GM20000 (cell line): ENCODE results near the gene FNBP1L.
"Not testable (repeated sequence)": the region's sequence is repeated elsewhere in the genome, so short reads cannot be mapped to it uniquely, and the experiment has no call there.

Experiments used
- DNase-seq: peaks from one replicate; pipeline ENCODE4 v3.0.0; 2012; ENCODE audit warnings: low spot score
- TF ChIP-seq, protein P1 (sequence below): IDR thresholded peaks from 2 replicates; pipeline ENCODE4 v1.5.1; 2012; ENCODE audit warnings: mild to moderate bottlenecking, control low read depth; ENCODE audit errors: extremely low read depth, missing control alignments

The FNBP1L gene

DNA sequence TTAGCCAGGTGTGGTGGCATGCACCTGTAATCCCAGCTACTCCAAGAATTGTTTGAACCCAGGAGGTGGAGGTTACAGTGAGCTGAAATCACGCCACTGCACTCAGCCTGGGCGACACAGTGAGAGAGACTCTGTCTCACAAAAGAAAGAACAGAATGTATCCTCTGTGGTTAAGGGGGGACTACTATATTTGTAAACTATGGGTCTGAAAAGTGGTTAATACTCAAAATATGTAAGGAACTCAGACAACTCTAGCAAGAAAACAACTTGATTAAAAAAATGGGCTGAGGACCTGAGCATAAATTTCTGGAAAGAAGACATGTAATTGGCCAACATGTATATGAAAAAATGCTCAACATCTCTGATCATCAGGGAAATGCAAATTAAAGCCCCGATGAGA, 11.2 kb downstream of the FNBP1L start:
- TF ChIP-seq, protein P1, sequence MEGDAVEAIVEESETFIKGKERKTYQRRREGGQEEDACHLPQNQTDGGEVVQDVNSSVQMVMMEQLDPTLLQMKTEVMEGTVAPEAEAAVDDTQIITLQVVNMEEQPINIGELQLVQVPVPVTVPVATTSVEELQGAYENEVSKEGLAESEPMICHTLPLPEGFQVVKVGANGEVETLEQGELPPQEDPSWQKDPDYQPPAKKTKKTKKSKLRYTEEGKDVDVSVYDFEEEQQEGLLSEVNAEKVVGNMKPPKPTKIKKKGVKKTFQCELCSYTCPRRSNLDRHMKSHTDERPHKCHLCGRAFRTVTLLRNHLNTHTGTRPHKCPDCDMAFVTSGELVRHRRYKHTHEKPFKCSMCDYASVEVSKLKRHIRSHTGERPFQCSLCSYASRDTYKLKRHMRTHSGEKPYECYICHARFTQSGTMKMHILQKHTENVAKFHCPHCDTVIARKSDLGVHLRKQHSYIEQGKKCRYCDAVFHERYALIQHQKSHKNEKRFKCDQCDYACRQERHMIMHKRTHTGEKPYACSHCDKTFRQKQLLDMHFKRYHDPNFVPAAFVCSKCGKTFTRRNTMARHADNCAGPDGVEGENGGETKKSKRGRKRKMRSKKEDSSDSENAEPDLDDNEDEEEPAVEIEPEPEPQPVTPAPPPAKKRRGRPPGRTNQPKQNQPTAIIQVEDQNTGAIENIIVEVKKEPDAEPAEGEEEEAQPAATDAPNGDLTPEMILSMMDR = no peak
- DNase-seq = no peak

DNA sequence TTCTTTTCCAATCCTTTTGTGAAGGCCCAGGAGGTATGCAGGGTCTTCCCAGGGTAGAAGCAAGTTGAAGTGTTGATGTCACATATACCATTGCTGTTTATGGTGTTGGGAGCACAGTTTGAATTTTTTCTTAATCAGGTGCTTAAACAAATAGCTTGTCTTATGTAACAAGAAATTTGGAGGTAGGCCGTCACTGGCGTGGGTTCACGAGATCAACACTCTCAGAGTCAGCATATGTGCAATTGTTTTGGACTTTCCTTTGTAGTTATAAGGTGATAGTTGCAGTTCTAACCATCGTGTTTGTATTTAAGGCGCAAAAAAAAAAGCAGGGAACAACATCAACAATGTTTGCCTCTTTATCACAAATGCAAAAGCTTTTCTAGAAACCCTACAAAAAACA, 13.3 kb downstream of the FNBP1L start:
- TF ChIP-seq, protein P1 = no peak
- DNase-seq = no peak

DNA sequence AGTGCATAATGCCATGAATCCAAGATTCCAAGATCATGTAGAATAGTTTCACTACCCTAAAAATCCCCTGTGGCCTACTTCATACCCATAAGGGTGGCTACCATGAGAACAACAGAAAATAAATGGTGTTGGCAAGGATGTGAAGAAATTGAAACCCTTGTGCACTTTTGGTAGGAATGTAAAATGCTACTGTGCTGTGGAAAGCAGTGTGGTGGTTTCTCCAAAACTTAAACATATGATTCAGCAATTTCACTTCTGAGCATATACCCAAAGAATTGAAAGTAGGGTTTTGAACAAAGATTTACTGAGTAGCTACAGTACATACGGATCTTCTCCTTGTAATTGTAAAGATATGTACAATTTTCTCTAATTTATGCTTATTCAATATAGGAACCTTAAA, 16.0 kb downstream of the FNBP1L start:
- no peak for DNase-seq
- TF ChIP-seq, protein P1 = no peak

DNA sequence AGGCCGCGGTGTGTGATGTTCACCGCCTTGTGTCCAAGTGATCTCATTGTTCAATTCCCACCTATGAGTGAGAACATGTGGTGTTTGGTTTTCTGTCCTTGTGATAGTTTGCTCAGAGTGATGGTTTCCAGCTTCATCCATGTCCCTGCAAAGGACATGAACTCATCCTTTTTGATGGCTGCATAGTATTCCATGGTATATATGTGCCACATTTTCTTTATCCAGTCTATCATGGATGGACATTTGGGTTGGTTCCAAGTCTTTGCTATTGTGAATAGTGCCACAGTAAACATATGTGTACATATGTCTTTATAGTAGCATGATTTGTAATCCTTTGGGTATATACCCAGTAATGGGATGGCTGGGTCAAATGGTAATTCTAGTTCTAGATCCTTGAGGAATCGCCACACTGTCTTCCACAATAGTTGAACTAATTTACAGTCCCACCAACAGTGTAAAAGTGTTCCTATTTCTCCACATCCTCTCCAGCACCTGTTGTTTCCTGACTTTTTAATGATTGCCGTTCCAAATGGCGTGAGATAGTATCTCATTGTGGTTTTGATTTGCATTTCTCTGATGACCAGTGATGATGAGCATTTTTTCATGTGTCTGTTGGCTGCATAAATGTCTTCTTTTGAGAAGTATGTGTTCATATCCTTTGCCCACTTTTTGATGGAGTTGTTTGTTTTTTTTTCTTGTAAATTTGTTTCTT, 17.6 kb downstream of the FNBP1L start:
- not testable (repeated sequence) for DNase-seq

DNA sequence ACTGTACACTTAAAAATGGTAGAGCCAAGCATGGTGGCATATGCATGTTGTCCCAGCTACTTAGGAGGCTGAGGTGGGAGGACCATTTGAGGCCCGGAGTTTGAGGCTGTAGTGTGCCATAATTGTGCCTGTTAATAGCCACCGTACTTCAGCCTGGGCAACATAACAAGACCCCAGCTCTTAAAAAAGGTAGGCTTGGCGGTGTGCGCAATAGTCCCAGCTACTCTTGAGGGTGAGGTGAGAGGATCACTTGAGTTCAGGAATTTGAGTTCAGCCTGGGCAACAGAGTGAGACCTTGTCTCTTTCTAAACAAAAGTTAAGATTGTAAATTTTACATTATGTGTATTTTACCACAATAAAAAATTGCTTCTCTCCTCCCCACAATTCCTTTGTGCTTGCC, 19.7 kb downstream of the FNBP1L start:
- TF ChIP-seq, protein P1 = no peak
- no peak for DNase-seq

DNA sequence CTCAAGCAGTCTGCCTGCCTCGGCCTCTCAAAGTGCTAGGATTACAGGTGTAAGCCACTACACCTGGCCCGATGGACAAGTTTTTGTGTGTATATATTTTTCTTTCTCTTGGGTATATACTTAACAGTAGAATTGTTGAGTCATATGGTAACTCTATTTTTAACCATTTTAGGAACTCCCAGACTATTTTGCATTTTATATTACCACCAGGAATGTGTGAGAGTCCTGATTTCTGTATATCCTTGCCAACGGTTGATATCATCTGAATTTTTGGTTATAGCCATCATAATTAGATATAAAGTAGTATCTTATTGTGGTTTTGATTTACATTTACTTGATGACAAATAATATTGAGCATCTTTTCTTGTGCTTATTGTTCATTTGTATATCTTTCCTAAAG, 20.7 kb downstream of the FNBP1L start:
- no peak for DNase-seq
- TF ChIP-seq, protein P1 = no peak

DNA sequence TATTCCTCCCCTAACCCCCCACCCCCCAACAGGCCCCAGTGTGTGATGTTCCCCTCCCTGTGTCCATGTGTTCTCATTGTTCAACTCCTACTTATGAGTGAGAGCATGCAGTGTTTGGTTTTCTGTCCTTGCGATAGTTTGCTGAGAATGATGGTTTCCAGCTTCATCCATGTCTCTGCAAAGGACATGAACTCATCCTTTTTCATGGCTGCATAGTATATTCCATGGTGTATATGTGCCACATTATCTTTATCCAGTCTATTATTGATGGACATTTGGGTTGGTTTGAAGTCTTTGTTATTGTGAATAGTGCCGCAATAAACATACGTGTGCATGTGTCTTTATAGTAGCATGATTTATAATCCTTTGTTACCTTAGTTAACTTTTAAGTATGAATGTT, 21.3 kb downstream of the FNBP1L start:
- not testable (repeated sequence) for DNase-seq

DNA sequence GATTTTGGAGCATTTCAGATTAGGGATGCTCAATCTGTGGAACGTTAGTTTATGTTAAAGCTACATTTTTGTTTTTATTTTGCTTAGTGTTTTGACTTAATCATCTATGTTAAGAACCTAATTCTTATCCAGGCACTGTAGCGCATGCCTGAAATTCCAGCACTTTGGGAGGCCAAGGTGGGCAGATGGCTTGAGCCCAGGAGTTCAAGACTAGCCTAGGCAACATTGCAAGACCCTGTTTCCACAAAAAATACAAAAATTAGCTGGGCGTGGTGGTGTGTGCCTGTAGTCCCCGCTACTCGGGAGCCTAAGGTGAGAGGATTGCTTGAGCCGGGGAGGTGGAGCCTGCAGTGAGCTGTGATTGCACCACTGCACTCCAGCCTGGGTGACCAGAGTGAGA, 23.4 kb downstream of the FNBP1L start:
- no peak for DNase-seq
- TF ChIP-seq, protein P1 = no peak
